Measurements from ENCODE around the gene TOR1AIP1. TPM values are rescaled to one million over a fixed set of nuclear protein-coding genes. Genes with fewer than 3 reads are reported as not detected.

TOR1AIP1 gene
- total RNA-seq, 1 donor from 2014 or later, result 60.6 TPM

DNA sequence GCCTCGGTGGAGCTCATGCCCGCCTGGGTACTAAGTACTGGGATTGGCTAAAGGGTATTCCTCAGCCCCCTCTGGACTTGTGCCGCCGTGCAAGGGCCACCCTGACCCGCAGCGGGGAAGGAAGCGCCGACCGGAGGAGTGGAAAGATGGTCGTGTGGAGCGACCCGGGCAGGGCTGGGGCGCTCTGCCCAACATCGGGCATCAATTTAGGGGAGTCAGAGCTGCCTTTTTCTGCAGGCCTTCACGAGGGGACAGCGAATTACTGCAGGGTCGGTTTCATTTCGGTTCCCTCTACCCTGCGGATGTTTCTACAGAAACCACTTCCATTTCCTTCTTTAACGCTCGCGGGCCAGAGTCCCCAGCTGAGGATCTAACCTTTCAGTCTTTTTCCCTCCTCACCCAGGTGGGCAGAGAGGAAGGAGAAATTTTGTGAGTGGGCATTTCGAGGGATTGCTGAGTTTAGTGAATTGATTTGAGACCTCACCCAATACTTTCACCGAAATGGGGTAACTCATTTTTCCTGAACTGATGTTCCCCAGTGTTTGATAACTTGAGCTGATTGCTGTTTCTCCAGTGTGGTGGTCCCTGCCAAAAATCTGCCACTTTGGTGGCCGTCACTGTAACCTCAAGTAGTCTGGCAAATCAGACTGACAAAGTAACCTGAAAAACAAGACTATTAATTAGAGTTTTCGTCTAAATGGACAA lies 1.1 kb downstream of the TOR1AIP1 start:
- DNase-seq (ENCODE audit: extremely low spot score, unreplicated experiment), result no peak
- H3K27ac Mint-ChIP-seq (ENCODE audit: unreplicated experiment), result peak overlapping the region; percentile 100

DNA sequence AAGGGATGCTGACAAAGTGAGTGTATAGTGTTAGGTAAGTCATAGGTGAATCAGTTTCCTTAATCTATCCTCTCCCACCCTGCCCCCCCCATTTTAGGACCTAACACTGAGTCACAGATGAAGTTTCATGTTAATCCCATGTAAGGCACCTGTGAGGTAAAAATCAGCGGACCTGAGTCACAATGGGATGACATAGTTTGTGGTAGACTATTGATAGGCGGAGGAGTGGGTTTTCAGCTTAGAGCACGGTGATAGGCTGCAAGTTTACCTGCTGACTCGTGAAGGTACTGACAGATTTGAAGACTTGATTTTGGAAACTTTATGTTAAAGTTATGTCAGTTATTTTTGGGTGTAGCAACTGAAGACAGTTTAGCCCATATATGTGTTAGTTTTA lies 1.7 kb downstream of the TOR1AIP1 start:
- Mint-ChIP-seq H3K27ac (ENCODE audit: unreplicated experiment) (peak overlapping the region; percentile 100), H3K4me3 (ENCODE audit: unreplicated experiment) (peak overlapping the region; percentile 98), H3K36me3 (ENCODE audit: unreplicated experiment) (peaks cover 13% of the 10 kb centered on the region), H3K27me3 (ENCODE audit: unreplicated experiment) (no peaks in the 10 kb centered on the region), H3K4me1 (ENCODE audit: unreplicated experiment) (peaks cover 34% of the 10 kb centered on the region), H3K9me3 (ENCODE audit: unreplicated experiment) (no peaks in the 10 kb centered on the region)
- no peak for DNase-seq (ENCODE audit: extremely low spot score, unreplicated experiment)
- TF ChIP-seq, protein P1, sequence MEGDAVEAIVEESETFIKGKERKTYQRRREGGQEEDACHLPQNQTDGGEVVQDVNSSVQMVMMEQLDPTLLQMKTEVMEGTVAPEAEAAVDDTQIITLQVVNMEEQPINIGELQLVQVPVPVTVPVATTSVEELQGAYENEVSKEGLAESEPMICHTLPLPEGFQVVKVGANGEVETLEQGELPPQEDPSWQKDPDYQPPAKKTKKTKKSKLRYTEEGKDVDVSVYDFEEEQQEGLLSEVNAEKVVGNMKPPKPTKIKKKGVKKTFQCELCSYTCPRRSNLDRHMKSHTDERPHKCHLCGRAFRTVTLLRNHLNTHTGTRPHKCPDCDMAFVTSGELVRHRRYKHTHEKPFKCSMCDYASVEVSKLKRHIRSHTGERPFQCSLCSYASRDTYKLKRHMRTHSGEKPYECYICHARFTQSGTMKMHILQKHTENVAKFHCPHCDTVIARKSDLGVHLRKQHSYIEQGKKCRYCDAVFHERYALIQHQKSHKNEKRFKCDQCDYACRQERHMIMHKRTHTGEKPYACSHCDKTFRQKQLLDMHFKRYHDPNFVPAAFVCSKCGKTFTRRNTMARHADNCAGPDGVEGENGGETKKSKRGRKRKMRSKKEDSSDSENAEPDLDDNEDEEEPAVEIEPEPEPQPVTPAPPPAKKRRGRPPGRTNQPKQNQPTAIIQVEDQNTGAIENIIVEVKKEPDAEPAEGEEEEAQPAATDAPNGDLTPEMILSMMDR (IDR thresholded peaks at IDR 0.05), result no peak

More for the DNA sequence above, 1.1 kb downstream of the TOR1AIP1 start:
- Mint-ChIP-seq H3K9me3 (ENCODE audit: unreplicated experiment) (no peaks in the 10 kb centered on the region), H3K27me3 (ENCODE audit: unreplicated experiment) (no peaks in the 10 kb centered on the region), H3K4me3 (ENCODE audit: unreplicated experiment) (peak overlapping the region; percentile 98), H3K36me3 (ENCODE audit: unreplicated experiment) (peaks cover 13% of the 10 kb centered on the region), H3K4me1 (ENCODE audit: unreplicated experiment) (peaks cover 36% of the 10 kb centered on the region)
- TF ChIP-seq, protein P1 (IDR thresholded peaks at IDR 0.05), result no peak

DNA sequence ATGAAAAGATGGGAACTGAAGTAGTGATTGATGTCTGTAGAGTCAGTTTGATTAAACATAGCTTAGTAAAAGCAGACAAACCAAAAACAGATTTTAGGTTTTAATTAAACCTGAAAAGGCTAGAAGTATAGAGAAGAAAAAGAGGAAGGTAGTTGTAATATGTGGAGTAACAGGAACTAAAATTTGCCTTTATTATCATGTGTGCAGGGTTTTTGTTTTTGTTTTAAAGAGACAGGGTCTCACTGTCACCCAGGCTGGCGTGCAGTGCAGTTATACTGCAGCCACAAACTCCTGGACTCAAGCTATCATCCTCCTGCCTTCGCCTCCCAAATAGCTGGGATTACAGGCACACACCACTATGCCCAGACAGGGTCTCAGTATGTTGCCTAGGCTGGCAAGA lies 6.0 kb downstream of the TOR1AIP1 start:
- DNase-seq (ENCODE audit: extremely low spot score, unreplicated experiment), result no peak
- TF ChIP-seq, protein P1 (IDR thresholded peaks at IDR 0.05), result no peak
- H3K9me3 Mint-ChIP-seq (ENCODE audit: unreplicated experiment), result no peaks in the 10 kb centered on the region
- H3K36me3 Mint-ChIP-seq (ENCODE audit: unreplicated experiment), result peaks cover 32% of the 10 kb centered on the region
- H3K4me3 Mint-ChIP-seq (ENCODE audit: unreplicated experiment), result no peak overlapping the region
- H3K27ac Mint-ChIP-seq (ENCODE audit: unreplicated experiment), result no peak overlapping the region
- H3K27me3 Mint-ChIP-seq (ENCODE audit: unreplicated experiment), result no peaks in the 10 kb centered on the region
- H3K4me1 Mint-ChIP-seq (ENCODE audit: unreplicated experiment), result peaks cover 19% of the 10 kb centered on the region

DNA sequence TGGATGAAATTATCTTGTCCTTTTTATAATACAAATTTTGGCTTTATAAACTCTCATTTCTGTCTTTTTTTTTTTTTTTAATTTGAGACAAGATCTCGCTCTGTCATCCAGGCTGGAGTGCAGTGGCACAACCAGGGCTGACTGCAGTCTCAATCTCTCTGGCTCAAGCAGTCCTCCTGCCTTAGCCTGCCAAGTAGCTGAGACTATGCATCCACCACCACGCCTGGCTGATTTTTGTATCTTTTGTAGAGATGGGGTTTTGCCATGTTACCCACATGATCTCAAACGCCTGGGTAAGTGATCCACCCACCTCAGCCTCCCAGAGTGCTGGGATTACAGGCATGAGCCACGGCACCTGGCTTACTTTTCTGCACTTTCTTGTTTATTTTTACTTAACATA lies 7.5 kb downstream of the TOR1AIP1 start:
- no peak for DNase-seq (ENCODE audit: extremely low spot score, unreplicated experiment)
- no peak overlapping the region for H3K4me3 Mint-ChIP-seq (ENCODE audit: unreplicated experiment)
- H3K27ac Mint-ChIP-seq (ENCODE audit: unreplicated experiment), result no peak overlapping the region
- H3K36me3 Mint-ChIP-seq (ENCODE audit: unreplicated experiment), result peaks cover 29% of the 10 kb centered on the region
- peaks cover 6% of the 10 kb centered on the region for H3K4me1 Mint-ChIP-seq (ENCODE audit: unreplicated experiment)
- no peaks in the 10 kb centered on the region for H3K27me3 Mint-ChIP-seq (ENCODE audit: unreplicated experiment)
- TF ChIP-seq, protein P1 (IDR thresholded peaks at IDR 0.05), result no peak
- H3K9me3 Mint-ChIP-seq (ENCODE audit: unreplicated experiment), result no peaks in the 10 kb centered on the region

DNA sequence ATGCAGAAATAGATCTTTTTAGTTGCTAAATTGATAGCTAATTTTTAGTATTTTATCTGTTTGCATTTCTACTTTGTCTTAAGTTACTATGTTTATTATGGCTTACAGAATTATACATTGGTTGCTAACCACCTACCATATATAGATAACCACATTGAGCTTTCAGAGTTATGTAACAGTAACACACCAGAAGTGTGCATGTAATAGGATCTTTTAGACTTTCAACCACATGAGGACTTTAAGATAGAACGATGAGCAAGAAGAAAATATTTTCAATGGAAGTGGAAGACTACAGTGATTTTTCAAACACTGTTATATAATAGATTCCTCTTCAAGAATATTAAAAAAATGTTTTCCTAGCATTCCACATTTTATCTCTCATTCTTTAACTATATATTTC lies 28.8 kb downstream of the TOR1AIP1 start:
- Mint-ChIP-seq H3K4me1 (ENCODE audit: unreplicated experiment) (no peaks in the 10 kb centered on the region), H3K9me3 (ENCODE audit: unreplicated experiment) (no peaks in the 10 kb centered on the region)
- TF ChIP-seq, protein P1 (IDR thresholded peaks at IDR 0.05), result no peak

More for the DNA sequence above, 28.8 kb downstream of the TOR1AIP1 start:
- H3K27me3 Mint-ChIP-seq (ENCODE audit: unreplicated experiment), result no peaks in the 10 kb centered on the region
- peaks cover 36% of the 10 kb centered on the region for H3K36me3 Mint-ChIP-seq (ENCODE audit: unreplicated experiment)
- DNase-seq (ENCODE audit: extremely low spot score, unreplicated experiment), result no peak
- H3K27ac Mint-ChIP-seq (ENCODE audit: unreplicated experiment), result no peak overlapping the region
- H3K4me3 Mint-ChIP-seq (ENCODE audit: unreplicated experiment), result no peak overlapping the region
